Tibial nerve (tissue), 4 donors: ENCODE data around the gene PELI2. TPM values are rescaled to one million over a fixed set of nuclear protein-coding genes. Genes with fewer than 3 reads are reported as not detected.

Experiments used
- DNase-seq, 2 donors: peaks; one replicate each; pipeline ENCODE4 v3.0.0-alpha.2; 2019; ENCODE audit warnings: low spot score in 2 of 2
- H3K27ac ChIP-seq, 4 donors: fragments of 200-600 bp; sonication (generic) in 3 of 4; one replicate each; pipeline ENCODE4 v1.5.1; 2017 to 2019; ENCODE audit warnings: mild to moderate bottlenecking in 1 of 4
- H3K27me3 ChIP-seq, 2 donors: fragments of 200-600 bp; sonication (generic) in 1 of 2; one replicate each; pipeline versions ENCODE4 v1.5.1 to v1.6.0; 2017 to 2019
- H3K36me3 ChIP-seq, 3 donors: fragments of 200-600 bp; sonication (generic); one replicate each; pipeline ENCODE4 v1.5.1; 2018 to 2019
- H3K4me1 ChIP-seq, 4 donors: fragments of 200-600 bp; sonication (generic) in 3 of 4; one replicate each; pipeline ENCODE4 v1.5.1; 2017 to 2019
- H3K4me3 ChIP-seq, 4 donors: fragments of 200-600 bp; sonication (generic) in 3 of 4; one replicate each; pipeline ENCODE4 v1.5.1; 2017 to 2019; ENCODE audit warnings: mild to moderate bottlenecking in 1 of 4, moderate library complexity in 1 of 4
- H3K9me3 ChIP-seq, 4 donors: fragments of 200-600 bp; sonication (generic) in 3 of 4; one replicate each; pipeline ENCODE4 v1.5.1; 2017 to 2019
- CTCF ChIP-seq, 5 experiments: fragments of 200-600 bp in 3 of 5; fragments of 450-650 bp in 2 of 5; sonication (generic) in 3 of 5; IDR thresholded peaks; one replicate each; pipeline ENCODE4 v1.5.1; 2016 to 2019; ENCODE audit warnings: antibody characterized with exemption in 5 of 5, mild to moderate bottlenecking in 3 of 5, moderate library complexity in 2 of 5
- EP300 ChIP-seq, 2 donors: sonication (generic); formaldehyde crosslinking; IDR thresholded peaks; one replicate each; pipeline ENCODE4 v1.6.1; 2017; ENCODE audit warnings: antibody characterized with exemption in 2 of 2, mild to moderate bottlenecking in 1 of 2
- POLR2A ChIP-seq, 2 donors: fragments of 450-650 bp; IDR thresholded peaks; one replicate each; pipeline ENCODE4 v1.6.1; 2017; ENCODE audit warnings: antibody characterized with exemption in 2 of 2, mild to moderate bottlenecking in 2 of 2, moderate library complexity in 2 of 2
- WGBS, 2 donors: methylation state at CpG; one replicate each; pipeline ENCODE4 v1.1.5; 2018; 5-methylcytosine and 5-hydroxymethylcytosine counted together
- total RNA-seq, 4 donors: library from RNA; depleted of rRNA; stranded (reverse); fragments of >200 nt; gene quantifications; one replicate each; pipeline ENCODE4 v1.1.0, GENCODE V29; 2016

The PELI2 gene
- total RNA-seq, 4 donors from 2014 or later, result 20.1 to 42.3 (median 35.1) TPM

GRCh38 chr14:56138928-56139327 lies 20.7 kb downstream of the PELI2 start:
- Histone ChIP-seq H3K4me1 (peaks cover 0 to 52% (median 4%) of the 10 kb centered on the region in 4 donors), H3K4me3 (no peak overlapping the region), H3K9me3 (no peaks in the 10 kb centered on the region), H3K27me3 (no peaks in the 10 kb centered on the region), H3K27ac (no peak overlapping the region), H3K36me3 (no peaks in the 10 kb centered on the region)
- no peak for DNase-seq
- WGBS, 2 donors, result 72 to 76% methylated on average over 2 of the region's 2 CpGs
- TF ChIP-seq CTCF (IDR thresholded peaks at IDR 0.05), result no peak
- TF ChIP-seq POLR2A (IDR thresholded peaks at IDR 0.05), result no peak
- no peak for TF ChIP-seq EP300 (IDR thresholded peaks at IDR 0.05)

DNA sequence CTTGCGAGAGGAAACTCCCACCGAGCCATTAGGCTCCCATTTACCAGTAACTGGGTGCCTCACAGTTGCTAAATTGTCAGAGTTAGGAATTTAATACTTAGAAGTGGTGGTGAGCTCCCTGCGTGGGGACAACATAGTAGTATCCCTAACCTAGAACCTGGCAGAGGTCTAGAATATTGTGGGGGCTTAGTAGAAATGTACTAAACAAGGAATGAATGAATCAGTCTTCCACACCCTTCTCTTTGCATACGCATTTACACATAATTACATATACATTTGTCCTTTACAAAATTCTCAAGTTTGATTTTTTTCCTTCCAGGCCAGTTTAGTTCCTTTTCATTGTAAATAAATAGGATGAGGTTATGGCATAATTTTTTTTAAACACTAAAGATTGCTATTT lies 24.1 kb downstream of the PELI2 start:
- peaks cover 0 to 35% (median 1%) of the 10 kb centered on the region in 4 donors for H3K4me1 ChIP-seq
- H3K27me3 ChIP-seq, result no peaks in the 10 kb centered on the region
- no peak overlapping the region for H3K4me3 ChIP-seq
- no peaks in the 10 kb centered on the region for H3K36me3 ChIP-seq
- no peak for DNase-seq
- H3K9me3 ChIP-seq, result no peaks in the 10 kb centered on the region
- WGBS, 2 donors, result 93 to 94% methylated on average over 4 of the region's 4 CpGs
- no peak for TF ChIP-seq EP300 (IDR thresholded peaks at IDR 0.05)
- no peak for TF ChIP-seq POLR2A (IDR thresholded peaks at IDR 0.05)
- TF ChIP-seq CTCF (IDR thresholded peaks at IDR 0.05), result no peak
- H3K27ac ChIP-seq, result no peak overlapping the region

- H3K27ac ChIP-seq, result no peak overlapping the region
- no peak for TF ChIP-seq CTCF (IDR thresholded peaks at IDR 0.05)
- no peaks in the 10 kb centered on the region for H3K36me3 ChIP-seq
- H3K4me1 ChIP-seq, result peaks cover 0 to 31% (median 3%) of the 10 kb centered on the region in 4 donors
- 83 to 87% methylated on average over 1 of the region's 1 CpG for WGBS, 2 donors
- no peak overlapping the region for H3K4me3 ChIP-seq
- no peaks in the 10 kb centered on the region for H3K27me3 ChIP-seq
- DNase-seq, result no peak
- no peaks in the 10 kb centered on the region for H3K9me3 ChIP-seq
These were observed 24.8 kb downstream of the PELI2 start for GRCh38 chr14:56143025-56143424.

GRCh38 chr14:56144176-56144575 lies 26.0 kb downstream of the PELI2 start:
- no peak for TF ChIP-seq EP300 (IDR thresholded peaks at IDR 0.05)
- TF ChIP-seq POLR2A (IDR thresholded peaks at IDR 0.05), result no peak
- TF ChIP-seq CTCF (IDR thresholded peaks at IDR 0.05), result no peak
- no peak overlapping the region for H3K27ac ChIP-seq
- WGBS, 2 donors, result 94 to 97% methylated on average over 1 of the region's 1 CpG
- H3K4me1 ChIP-seq, result peaks cover 0 to 35% (median 6%) of the 10 kb centered on the region in 4 donors
- no peak for DNase-seq
- H3K4me3 ChIP-seq, result no peak overlapping the region
- no peaks in the 10 kb centered on the region for H3K27me3 ChIP-seq
- H3K9me3 ChIP-seq, result no peaks in the 10 kb centered on the region
- H3K36me3 ChIP-seq, result no peaks in the 10 kb centered on the region

- Histone ChIP-seq H3K9me3 (no peaks in the 10 kb centered on the region), H3K4me1 (peaks cover 0 to 36% (median 6%) of the 10 kb centered on the region in 4 donors)
These were observed 27.1 kb downstream of the PELI2 start for GRCh38 chr14:56145181-56145769.

More at GRCh38 chr14:56145181-56145769, 27.1 kb downstream of the PELI2 start:
- H3K36me3 ChIP-seq, result no peaks in the 10 kb centered on the region
- no peak overlapping the region for H3K4me3 ChIP-seq
- WGBS, 2 donors, result 55 to 59% methylated on average over 5 of the region's 5 CpGs
- H3K27ac ChIP-seq, result no peak overlapping the region
- no peak for TF ChIP-seq POLR2A (IDR thresholded peaks at IDR 0.05)
- no peak for TF ChIP-seq EP300 (IDR thresholded peaks at IDR 0.05)
- no peak for TF ChIP-seq CTCF (IDR thresholded peaks at IDR 0.05)
- H3K27me3 ChIP-seq, result no peaks in the 10 kb centered on the region
- DNase-seq, result no peak
